WTC11 (cell line): ENCODE measurements around the gene CA10.

Source experiments
- SP1 ChIP-seq: sonication (generic); formaldehyde crosslinking; conservative IDR thresholded peaks from 2 replicates; pipeline ENCODE4 v1.8.1; 2022; ENCODE audit warnings: missing genetic modification reagents
- TCF7 ChIP-seq: sonication (generic); formaldehyde crosslinking; IDR thresholded peaks from 2 replicates; pipeline ENCODE4 v1.8.0; 2022; ENCODE audit warnings: mild to moderate bottlenecking, low read depth, missing genetic modification reagents, moderate library complexity
- TF ChIP-seq, protein P1 (sequence below): fragments of 200-600 bp; IDR thresholded peaks from 2 replicates; pipeline ENCODE4 v1.8.0; 2022; ENCODE audit warnings: antibody characterized with exemption
- TF ChIP-seq, protein P2 (sequence below): sonication (generic); formaldehyde crosslinking; conservative IDR thresholded peaks from 2 replicates; pipeline ENCODE4 v1.8.1; 2022; ENCODE audit warnings: mild to moderate bottlenecking, missing genetic modification reagents

DNA sequence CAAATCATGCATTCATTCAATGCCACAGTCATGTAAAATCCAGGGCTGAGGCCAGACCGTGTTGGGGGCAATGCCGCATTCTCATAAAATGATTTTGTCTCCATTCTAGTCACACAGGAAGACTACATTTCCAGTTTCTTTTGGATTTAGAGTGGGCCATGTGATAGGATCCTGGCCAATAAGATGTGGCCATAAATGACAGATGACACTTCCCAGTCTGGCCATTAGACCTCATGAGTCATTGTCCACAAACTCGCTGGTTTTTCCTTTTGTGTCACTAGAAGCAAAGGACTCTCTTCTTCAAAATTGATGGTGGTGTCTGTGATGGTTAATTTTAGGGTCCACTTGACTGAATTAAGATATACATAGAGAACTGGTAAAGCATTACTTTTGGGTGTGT is 545.8 kb downstream of the CA10 start:
- TF ChIP-seq, protein P1, sequence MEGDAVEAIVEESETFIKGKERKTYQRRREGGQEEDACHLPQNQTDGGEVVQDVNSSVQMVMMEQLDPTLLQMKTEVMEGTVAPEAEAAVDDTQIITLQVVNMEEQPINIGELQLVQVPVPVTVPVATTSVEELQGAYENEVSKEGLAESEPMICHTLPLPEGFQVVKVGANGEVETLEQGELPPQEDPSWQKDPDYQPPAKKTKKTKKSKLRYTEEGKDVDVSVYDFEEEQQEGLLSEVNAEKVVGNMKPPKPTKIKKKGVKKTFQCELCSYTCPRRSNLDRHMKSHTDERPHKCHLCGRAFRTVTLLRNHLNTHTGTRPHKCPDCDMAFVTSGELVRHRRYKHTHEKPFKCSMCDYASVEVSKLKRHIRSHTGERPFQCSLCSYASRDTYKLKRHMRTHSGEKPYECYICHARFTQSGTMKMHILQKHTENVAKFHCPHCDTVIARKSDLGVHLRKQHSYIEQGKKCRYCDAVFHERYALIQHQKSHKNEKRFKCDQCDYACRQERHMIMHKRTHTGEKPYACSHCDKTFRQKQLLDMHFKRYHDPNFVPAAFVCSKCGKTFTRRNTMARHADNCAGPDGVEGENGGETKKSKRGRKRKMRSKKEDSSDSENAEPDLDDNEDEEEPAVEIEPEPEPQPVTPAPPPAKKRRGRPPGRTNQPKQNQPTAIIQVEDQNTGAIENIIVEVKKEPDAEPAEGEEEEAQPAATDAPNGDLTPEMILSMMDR, result no peak
- no peak for TF ChIP-seq TCF7 (CRISPR knock-in tag)
- TF ChIP-seq SP1, result no peak
- TF ChIP-seq, protein P2, sequence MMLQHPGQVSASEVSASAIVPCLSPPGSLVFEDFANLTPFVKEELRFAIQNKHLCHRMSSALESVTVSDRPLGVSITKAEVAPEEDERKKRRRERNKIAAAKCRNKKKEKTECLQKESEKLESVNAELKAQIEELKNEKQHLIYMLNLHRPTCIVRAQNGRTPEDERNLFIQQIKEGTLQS, result no peak
